Measurements from ENCODE around the gene HNRNPL. TPM values are rescaled to one million over a fixed set of nuclear protein-coding genes. Genes with fewer than 3 reads are reported as not detected.

Gene HNRNPL
- polyA plus RNA-seq, 2 of the 4 experiments (the other 2 are of a cell fraction), result 380 to 487 TPM

- H3K4me2 ChIP-seq, result peak overlapping the region; percentile 85
- no peak for ATAC-seq
- H3K4me1 ChIP-seq, result peaks cover 56% of the 10 kb centered on the region
- H3K4me3 ChIP-seq, result peak overlapping the region; percentile 69
- no peaks in the 10 kb centered on the region for H3K9me3 ChIP-seq
- TF ChIP-seq RFX5 (IDR thresholded peaks at IDR 0.05), result peak; percentile 14; the same call in 1 of the 2 replicates
- TF ChIP-seq HOXA7 (CRISPR knock-in tag; IDR thresholded peaks at IDR 0.05), result peak; percentile 75; the same call in 1 of the 2 replicates
- peak; percentile 87 for TF ChIP-seq TP53 (CRISPR knock-in tag; IDR thresholded peaks at IDR 0.05)
- TF ChIP-seq ATOH8 (CRISPR knock-in tag; IDR thresholded peaks at IDR 0.05; ENCODE audit: low read depth), result peak; percentile 36; the same call in 1 of the 2 replicates
- TF ChIP-seq, protein P1, sequence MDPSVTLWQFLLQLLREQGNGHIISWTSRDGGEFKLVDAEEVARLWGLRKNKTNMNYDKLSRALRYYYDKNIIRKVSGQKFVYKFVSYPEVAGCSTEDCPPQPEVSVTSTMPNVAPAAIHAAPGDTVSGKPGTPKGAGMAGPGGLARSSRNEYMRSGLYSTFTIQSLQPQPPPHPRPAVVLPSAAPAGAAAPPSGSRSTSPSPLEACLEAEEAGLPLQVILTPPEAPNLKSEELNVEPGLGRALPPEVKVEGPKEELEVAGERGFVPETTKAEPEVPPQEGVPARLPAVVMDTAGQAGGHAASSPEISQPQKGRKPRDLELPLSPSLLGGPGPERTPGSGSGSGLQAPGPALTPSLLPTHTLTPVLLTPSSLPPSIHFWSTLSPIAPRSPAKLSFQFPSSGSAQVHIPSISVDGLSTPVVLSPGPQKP (IDR thresholded peaks at IDR 0.05; ENCODE audit: low read depth, low read length), result no peak
- peak; percentile 70; the same call in 1 of the 2 replicates for TF ChIP-seq FOSB (CRISPR knock-in tag; IDR thresholded peaks at IDR 0.05)
- ChIA-PET POLR2A (interaction anchor here (0.5 to 2.8 kb wide), 37 partner anchors 10 to 917 kb away, joined by 3 to 62 read pairs (median 4); partner anchors contain the start of genes ACTN4, ECH1, EIF3K and FBXO17), CTCF (interaction anchor here (0.5 to 4.3 kb wide), 22 partner anchors 8 to 214 kb away, joined by 3 to 21 read pairs (median 3); partner anchors contain the start of genes ECH1, MRPS12 and SARS2)
- peak in 1 of 2 experiments; percentile 39 for DNase-seq (ENCODE audit: low read depth in 1 of 2, low spot score in 1 of 2)
- H3K27ac ChIP-seq, result peak overlapping the region; percentile 93 to 96
- 7% methylated on average over 22 of the region's 22 CpGs for WGBS (ENCODE audit: missing lambda C conversion rate)
- FAIRE-seq, result peak; percentile 59
Measured at GRCh38 chr19:38848299-38849146, 1.3 kb downstream of the HNRNPL start.

DNA sequence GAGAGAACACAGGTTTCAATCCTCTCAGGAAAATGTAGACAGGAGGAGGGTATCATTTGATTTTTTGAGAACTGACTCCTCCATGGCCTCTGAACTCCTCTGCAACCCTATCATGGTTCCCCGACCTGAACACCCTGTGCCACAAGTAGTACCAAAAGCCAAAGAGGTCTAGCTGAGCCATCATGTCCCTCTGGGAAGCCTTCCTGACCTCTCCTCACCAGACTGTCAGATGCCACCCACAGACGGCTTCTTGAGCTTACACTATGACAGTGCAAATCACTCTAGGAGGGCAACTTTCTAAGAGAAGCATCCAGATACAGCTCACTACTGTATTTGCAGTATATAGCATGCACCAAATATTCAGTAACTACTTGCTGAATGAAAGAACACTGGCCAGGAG is 3.7 kb downstream of the HNRNPL start:
- POLR2A ChIA-PET, result interaction anchor here (1.0 to 1.9 kb wide), 3 partner anchors 8 to 14 kb away, joined by 5 to 12 read pairs (median 8); partner anchors contain the start of gene ECH1
- Histone ChIP-seq H3K4me1 (peaks cover 69% of the 10 kb centered on the region), H3K4me2 (peak overlapping the region; percentile 1; the same call in 1 of the 3 replicates), H3K4me3 (no peak overlapping the region), H3K27ac (peak overlapping the region in 1 of 2 experiments; percentile 93; a peak in 2 of 6 replicates), H3K9me3 (no peaks in the 10 kb centered on the region)
- CTCF ChIA-PET, result interaction anchor here (0.9 to 4.3 kb wide), 10 partner anchors 8 to 443 kb away, joined by 3 to 21 read pairs (median 4); partner anchors contain the start of genes FAM98C, NFKBIB and SIRT2
- 80% methylated on average over 2 of the region's 2 CpGs for WGBS (ENCODE audit: missing lambda C conversion rate)
- ATAC-seq (no peak), DNase-seq (ENCODE audit: low read depth in 1 of 2, low spot score in 1 of 2) (peak in 1 of 2 experiments; percentile 18), FAIRE-seq (no peak)
- TF ChIP-seq ZNF302 (CRISPR knock-in tag; IDR thresholded peaks at IDR 0.05), result no peak
- TF ChIP-seq ESRRA (IDR thresholded peaks at IDR 0.05; ENCODE audit: borderline replicate concordance, low read length), result no peak

DNA sequence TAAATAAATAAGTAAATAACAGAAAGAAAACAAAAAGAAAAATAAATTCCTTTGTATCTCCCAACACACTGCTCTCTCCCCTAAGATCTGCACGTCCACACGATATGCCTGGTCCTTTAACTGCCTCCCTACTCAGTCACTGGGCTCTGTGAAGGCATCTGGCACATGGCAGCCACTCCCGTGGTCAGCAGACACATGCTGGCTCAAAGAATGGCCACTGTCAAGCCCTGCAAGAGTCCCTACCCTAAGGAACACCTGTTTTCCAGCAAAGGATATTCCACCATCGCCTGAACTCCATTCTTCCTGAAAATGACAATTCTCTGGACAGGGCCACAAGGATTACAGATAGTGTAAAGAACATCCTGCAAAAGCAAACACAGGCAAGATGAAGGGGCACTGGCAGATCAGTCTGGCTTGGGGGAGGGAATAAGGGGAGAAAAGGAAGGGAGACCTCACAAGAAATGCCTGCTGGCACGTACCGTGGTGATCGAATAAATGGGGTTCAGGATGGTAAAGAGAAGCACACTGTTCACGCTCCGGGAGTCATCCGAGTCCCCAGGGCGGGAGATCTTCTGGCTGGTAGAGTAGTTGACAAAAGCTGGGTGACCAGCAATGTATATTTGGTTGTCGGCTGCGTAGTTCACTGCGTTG is 4.3 kb downstream of the HNRNPL start:
- Histone ChIP-seq H3K27ac (no peak overlapping the region), H3K9me3 (no peaks in the 10 kb centered on the region), H3K4me3 (no peak overlapping the region), H3K4me1 (peaks cover 71% of the 10 kb centered on the region), H3K4me2 (no peak overlapping the region)
- POLR2A ChIA-PET, result interaction anchor here (1.3 to 1.9 kb wide), 2 partner anchors 10 to 13 kb away, joined by 8 to 12 read pairs; partner anchors contain the start of gene ECH1
- FAIRE-seq (no peak), ATAC-seq (no peak), DNase-seq (ENCODE audit: low read depth in 1 of 2, low spot score in 1 of 2) (no peak)
- CTCF ChIA-PET, result interaction anchor here (0.9 to 4.3 kb wide), 10 partner anchors 7 to 443 kb away, joined by 3 to 21 read pairs (median 4); partner anchors contain the start of genes FAM98C, NFKBIB and SIRT2
- TF ChIP-seq SREBF2 (IDR thresholded peaks at IDR 0.05) (no peak), POLR2AphosphoS2 (conservative IDR thresholded peaks at IDR 0.05; ENCODE audit: low read length) (peak; percentile 57; the same call in 1 of the 2 replicates), JUN (IDR thresholded peaks at IDR 0.05) (peak in 1 of 2 experiments; percentile 32; a peak in 1 of 5 replicates)
- 95% methylated on average over 14 of the region's 14 CpGs for WGBS (ENCODE audit: missing lambda C conversion rate)

DNA sequence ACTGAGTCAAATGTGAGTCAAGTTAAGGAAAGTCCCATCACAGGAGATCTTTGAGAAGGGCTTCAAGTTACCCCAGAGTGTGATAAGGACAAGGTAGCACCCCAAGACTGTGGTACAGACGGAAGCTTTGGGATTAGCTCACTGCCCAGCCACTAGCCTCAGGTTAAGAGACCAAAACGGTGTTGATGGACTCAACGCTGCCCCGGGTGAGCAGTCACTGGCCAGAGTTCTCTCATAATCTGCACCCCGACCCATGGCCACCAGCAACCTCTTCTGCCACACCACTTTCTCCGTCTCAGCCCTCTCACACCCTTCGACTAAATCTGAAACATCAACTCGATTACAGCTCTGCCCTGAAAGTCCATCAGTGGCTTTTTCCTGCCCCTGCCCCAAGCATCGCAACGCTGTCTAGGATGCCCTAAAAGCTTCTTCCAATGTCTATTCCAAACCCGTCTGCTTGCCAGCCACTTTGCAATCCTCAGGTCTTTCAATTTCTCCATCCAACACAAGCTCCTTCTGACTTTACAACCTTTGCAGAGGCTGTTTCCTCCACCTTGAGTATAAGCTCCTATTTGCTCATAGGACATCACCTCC is 5.6 kb downstream of the HNRNPL start:
- 93% methylated on average over 11 of the region's 11 CpGs for whole genome bisulfite sequencing (ENCODE audit: missing lambda C conversion rate)
- Histone ChIP-seq H3K9me3 (no peaks in the 10 kb centered on the region), H3K4me1 (peaks cover 84% of the 10 kb centered on the region), H3K4me2 (no peak overlapping the region), H3K27ac (no peak overlapping the region), H3K4me3 (no peak overlapping the region)
- ATAC-seq (no peak), DNase-seq (ENCODE audit: low read depth in 1 of 2, low spot score in 1 of 2) (no peak), FAIRE-seq (no peak)
- ChIA-PET POLR2A (interaction anchor here (0.7 to 0.8 kb wide), 3 partner anchors 8 to 12 kb away, joined by 3 to 7 read pairs (median 3); partner anchors contain the start of gene ECH1), CTCF (interaction anchor here (0.5 to 1.9 kb wide), 14 partner anchors 9 to 793 kb away, joined by 3 to 10 read pairs (median 4); partner anchors contain the start of genes MRPS12 and SARS2)
- no peak for TF ChIP-seq SREBF2 (IDR thresholded peaks at IDR 0.05)
- TF ChIP-seq TP53 (CRISPR knock-in tag; IDR thresholded peaks at IDR 0.05), result peak; percentile 4; the same call in 1 of the 2 replicates
- no peak for TF ChIP-seq NR3C1 (IDR thresholded peaks at IDR 0.05)
- TF ChIP-seq POLR2AphosphoS2 (conservative IDR thresholded peaks at IDR 0.05; ENCODE audit: low read length), result peak; percentile 71
- TF ChIP-seq GATA3 (IDR thresholded peaks at IDR 0.05; ENCODE audit: borderline replicate concordance), result no peak
- no peak for TF ChIP-seq HEYL (CRISPR knock-in tag; IDR thresholded peaks at IDR 0.05)
- TF ChIP-seq TFCP2L1 (CRISPR knock-in tag; IDR thresholded peaks at IDR 0.05), result peak; percentile 32; the same call in 1 of the 2 replicates
- peak in 1 of 2 experiments; percentile 9; a peak in 1 of 5 replicates for TF ChIP-seq JUN (IDR thresholded peaks at IDR 0.05)
- TF ChIP-seq FOXS1 (CRISPR knock-in tag; IDR thresholded peaks at IDR 0.05), result no peak
- no peak for TF ChIP-seq JUNB (IDR thresholded peaks at IDR 0.05)

Measured in A549 (cell line).